ENCODE measurements around the gene FZD4.

DNA sequence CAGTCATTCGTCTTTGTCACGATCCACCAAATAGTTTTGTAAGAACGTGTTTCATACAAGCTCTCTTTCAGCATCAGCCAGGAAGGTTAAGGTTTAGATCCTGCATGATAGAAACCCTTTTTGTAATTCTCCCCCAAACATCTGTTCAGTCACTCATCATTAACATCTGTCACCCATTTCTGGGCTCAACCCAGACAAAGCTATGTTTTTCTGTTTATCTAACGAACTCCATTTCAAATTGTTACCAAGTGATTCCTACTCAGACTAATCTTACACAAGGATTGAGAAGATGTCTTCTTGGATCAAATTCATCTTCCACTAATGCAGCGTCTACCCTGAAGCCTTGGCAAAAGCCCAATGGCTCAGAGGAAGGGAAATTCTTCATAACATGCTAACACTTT is 58.8 kb downstream of the FZD4 start:
- TF ChIP-seq POLR2A (IDR thresholded peaks at IDR 0.05; ENCODE audit: low read depth, low read length) (no peak), TAF1 (IDR thresholded peaks at IDR 0.05; ENCODE audit: borderline replicate concordance, low read depth, low read length) (no peak)
